GM19193 (cell line): ENCODE measurements around the gene ZNRF2.

ENCODE experiments used
- POLR2A ChIP-seq: IDR thresholded peaks from 4 replicates; pipeline ENCODE4 v1.6.1; 2011; ENCODE audit not compliant: insufficient read depth, insufficient read length; ENCODE audit errors: extremely low read depth

ZNRF2 gene

GRCh38 chr7:30284298-30285066 lies at the start of gene ZNRF2:
Gene ZNRF2, plus strand, starts transcription at chr7:30284597. Its CDS starts 761 bp downstream, at chr7:30285358.
- peak; percentile 51 for TF ChIP-seq POLR2A

- TF ChIP-seq POLR2A = no peak
These were observed 47.1 kb upstream of the ZNRF2 start for GRCh38 chr7:30237271-30237695.

GRCh38 chr7:30238721-30239441 lies 45.5 kb upstream of the ZNRF2 start:
- no peak for TF ChIP-seq POLR2A

GRCh38 chr7:30240106-30240800 lies 44.1 kb upstream of the ZNRF2 start:
- no peak for TF ChIP-seq POLR2A

GRCh38 chr7:30241767-30242166 lies 42.6 kb upstream of the ZNRF2 start:
- TF ChIP-seq POLR2A = no peak

- TF ChIP-seq POLR2A = no peak
These were observed 40.1 kb upstream of the ZNRF2 start for GRCh38 chr7:30244340-30244739.

GRCh38 chr7:30245913-30246312 lies 38.5 kb upstream of the ZNRF2 start:
- TF ChIP-seq POLR2A = no peak

GRCh38 chr7:30246392-30246791 lies 38.0 kb upstream of the ZNRF2 start:
- TF ChIP-seq POLR2A = no peak

GRCh38 chr7:30247541-30248401 lies 36.6 kb upstream of the ZNRF2 start:
- TF ChIP-seq POLR2A = no peak

- no peak for TF ChIP-seq POLR2A
These were observed 35.1 kb upstream of the ZNRF2 start for GRCh38 chr7:30249316-30249715.

- TF ChIP-seq POLR2A = no peak
These were observed 34.2 kb upstream of the ZNRF2 start for GRCh38 chr7:30249986-30250774.

- TF ChIP-seq POLR2A = no peak
These were observed 32.6 kb upstream of the ZNRF2 start for GRCh38 chr7:30251708-30252329.
